Activated CD8-positive, alpha-beta T cell treated with anti-CD3 and anti-CD28 coated beads for 36 hours (primary cell): Measurements from ENCODE around the gene RPS6KC1. TPM values are rescaled to one million over a fixed set of nuclear protein-coding genes. Genes with fewer than 3 reads are reported as not detected.

Experiments used
- ATAC-seq: fragments of 200-7000 bp; cut with Tn5 transposase; one replicate; pipeline ENCODE4 v1.10.0; 2021; ENCODE audit warnings: mild to moderate bottlenecking, moderate library complexity
- CTCF ChIA-PET: fragments of 350-600 bp; sonication (Branson Sonifier 250); formaldehyde crosslinking; loops from one replicate; lab custom pipeline; 2021; ENCODE audit warnings: antibody characterized with exemption; lab: Charles Lee
- POLR2A ChIA-PET: fragments of 350-600 bp; sonication (Branson Sonifier 250); formaldehyde crosslinking; loops from one replicate; lab custom pipeline; 2021; ENCODE audit warnings: antibody characterized with exemption; lab: Charles Lee
- DNase-seq: peaks from one replicate; pipeline ENCODE4 v3.0.0-alpha.2; 2020
- H3K27ac Mint-ChIP-seq: one replicate; pipeline ENCODE4 v1.8.0; 2021; ENCODE audit warnings: mild to moderate bottlenecking, mixed read lengths
- H3K27me3 Mint-ChIP-seq: one replicate; pipeline ENCODE4 v1.8.0; 2021; ENCODE audit warnings: mixed read lengths
- H3K36me3 Mint-ChIP-seq: one replicate; pipeline ENCODE4 v1.8.0; 2021; ENCODE audit warnings: low read depth, mixed read lengths
- H3K4me1 Mint-ChIP-seq: one replicate; pipeline ENCODE4 v1.8.0; 2021; ENCODE audit warnings: low read depth, mixed read lengths
- H3K4me3 Mint-ChIP-seq: one replicate; pipeline ENCODE4 v1.8.0; 2021; ENCODE audit warnings: mild to moderate bottlenecking, moderate library complexity, mixed read lengths
- H3K9me3 Mint-ChIP-seq: one replicate; pipeline ENCODE4 v1.8.0; 2021; ENCODE audit warnings: mixed read lengths
- intact Hi-C: fragments of 100-400 bp; cut with micrococcal nuclease; formaldehyde crosslinking; loops from one replicate; pipeline ENCODE4 v1.10.0; 2022
- total RNA-seq, 2 experiments: library from RNA; stranded (reverse); gene quantifications; one replicate each; pipeline ENCODE4 v1.2.3, GENCODE V29; 2021
- TF ChIP-seq, protein P1 (sequence below): fragments of 200-600 bp; IDR thresholded peaks from one replicate; pipeline ENCODE4 v1.8.0; 2022; ENCODE audit warnings: antibody characterized with exemption, mild to moderate bottlenecking

Gene RPS6KC1
- total RNA-seq, 2 experiments from 2014 or later: 5.3 TPM

DNA sequence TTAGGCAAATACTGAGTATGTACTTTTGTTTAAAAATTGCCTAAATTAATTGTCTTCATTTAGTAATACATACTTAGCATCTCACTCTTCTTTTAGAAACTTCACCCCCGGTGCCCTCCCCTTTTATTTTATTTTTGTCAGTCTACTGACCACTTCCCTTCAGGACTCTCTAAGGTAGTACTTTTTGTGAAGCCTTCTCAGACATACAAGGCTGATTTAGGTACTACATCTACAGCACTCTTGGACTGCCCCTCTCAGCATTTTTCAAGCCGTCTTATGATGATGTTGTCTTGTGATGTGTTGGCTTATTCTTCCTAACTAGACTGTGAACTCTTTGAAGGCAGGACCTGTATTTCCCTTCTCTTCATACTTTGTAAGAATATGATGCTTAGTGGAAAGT, 24.7 kb downstream of the RPS6KC1 start:
- Mint-ChIP-seq H3K36me3 (peaks cover 7% of the 10 kb centered on the region), H3K9me3 (no peaks in the 10 kb centered on the region), H3K4me1 (peaks cover 7% of the 10 kb centered on the region), H3K27ac (no peak overlapping the region), H3K4me3 (no peak overlapping the region), H3K27me3 (no peaks in the 10 kb centered on the region)
- CTCF ChIA-PET: no interaction called here
- peak; percentile 27 for ATAC-seq
- no peak for DNase-seq
- TF ChIP-seq, protein P1, sequence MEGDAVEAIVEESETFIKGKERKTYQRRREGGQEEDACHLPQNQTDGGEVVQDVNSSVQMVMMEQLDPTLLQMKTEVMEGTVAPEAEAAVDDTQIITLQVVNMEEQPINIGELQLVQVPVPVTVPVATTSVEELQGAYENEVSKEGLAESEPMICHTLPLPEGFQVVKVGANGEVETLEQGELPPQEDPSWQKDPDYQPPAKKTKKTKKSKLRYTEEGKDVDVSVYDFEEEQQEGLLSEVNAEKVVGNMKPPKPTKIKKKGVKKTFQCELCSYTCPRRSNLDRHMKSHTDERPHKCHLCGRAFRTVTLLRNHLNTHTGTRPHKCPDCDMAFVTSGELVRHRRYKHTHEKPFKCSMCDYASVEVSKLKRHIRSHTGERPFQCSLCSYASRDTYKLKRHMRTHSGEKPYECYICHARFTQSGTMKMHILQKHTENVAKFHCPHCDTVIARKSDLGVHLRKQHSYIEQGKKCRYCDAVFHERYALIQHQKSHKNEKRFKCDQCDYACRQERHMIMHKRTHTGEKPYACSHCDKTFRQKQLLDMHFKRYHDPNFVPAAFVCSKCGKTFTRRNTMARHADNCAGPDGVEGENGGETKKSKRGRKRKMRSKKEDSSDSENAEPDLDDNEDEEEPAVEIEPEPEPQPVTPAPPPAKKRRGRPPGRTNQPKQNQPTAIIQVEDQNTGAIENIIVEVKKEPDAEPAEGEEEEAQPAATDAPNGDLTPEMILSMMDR: no peak
- POLR2A ChIA-PET: no interaction called here
- intact Hi-C loops: no loop called here

DNA sequence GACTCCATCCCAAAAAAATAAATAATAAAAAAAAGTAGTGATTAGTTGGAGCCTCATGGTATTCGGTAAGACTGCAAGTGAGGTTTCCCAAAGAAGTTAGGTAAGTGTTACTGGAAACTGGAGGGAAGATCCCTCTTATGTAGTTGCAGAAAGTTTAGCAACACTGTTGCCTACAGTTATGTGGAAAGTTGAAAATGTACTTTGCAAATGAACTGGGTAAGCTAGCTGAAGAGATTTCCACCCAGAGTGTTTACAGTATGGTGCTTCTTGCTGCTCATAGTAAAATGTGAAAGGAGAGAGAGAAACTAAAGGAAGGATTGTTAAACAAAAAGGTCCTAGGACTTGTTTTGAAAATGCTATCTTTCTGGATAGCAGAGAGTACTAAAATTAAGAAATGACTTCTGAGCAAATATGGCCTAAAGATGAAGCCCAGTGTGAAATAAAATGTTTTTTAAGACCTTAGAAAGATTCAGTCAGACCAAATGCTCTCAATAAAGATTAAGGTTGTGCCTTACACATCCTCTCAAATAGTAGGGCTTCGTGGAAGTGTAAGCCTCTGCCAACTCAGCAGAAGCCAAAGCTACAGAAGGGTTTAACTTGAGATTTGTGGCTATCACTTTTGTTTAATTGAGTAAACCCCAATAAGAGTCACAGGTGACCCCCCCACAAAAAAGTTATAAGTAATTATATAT, 31.5 kb downstream of the RPS6KC1 start:
- H3K9me3 Mint-ChIP-seq: no peaks in the 10 kb centered on the region
- peaks cover 16% of the 10 kb centered on the region for H3K4me1 Mint-ChIP-seq
- peaks cover 18% of the 10 kb centered on the region for H3K36me3 Mint-ChIP-seq
- H3K27me3 Mint-ChIP-seq: no peaks in the 10 kb centered on the region
- ATAC-seq (peak; percentile 61), DNase-seq (no peak)
- intact Hi-C loops: no loop called here
- H3K4me3 Mint-ChIP-seq: no peak overlapping the region
- peak overlapping the region; percentile 6 for H3K27ac Mint-ChIP-seq
- ChIA-PET CTCF (no interaction called here), POLR2A (interaction anchor here (0.6 kb wide), 1 partner anchor 42 kb away, joined by 3 read pairs; no protein-coding TSS in a partner anchor)
- TF ChIP-seq, protein P1: no peak

DNA sequence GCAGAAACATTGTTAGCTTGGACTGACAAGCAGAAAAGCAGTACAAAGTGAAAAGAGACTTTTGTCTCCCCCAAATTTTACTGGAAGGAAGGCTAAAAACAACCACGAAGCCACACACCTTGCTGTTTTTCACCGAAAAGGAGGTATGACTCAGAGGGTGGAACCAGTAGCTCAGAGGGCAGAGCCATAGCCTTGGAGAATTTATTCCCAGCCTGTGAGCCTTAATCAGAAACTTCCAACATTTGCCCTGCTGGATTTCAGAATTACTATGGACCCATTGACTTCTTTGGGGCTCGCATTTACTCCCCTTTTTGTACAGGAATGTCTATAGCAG, 32.0 kb downstream of the RPS6KC1 start:
- DNase-seq (peak; percentile 20), ATAC-seq (peak; percentile 76)
- Mint-ChIP-seq H3K9me3 (no peaks in the 10 kb centered on the region), H3K4me3 (no peak overlapping the region), H3K27ac (no peak overlapping the region), H3K4me1 (peaks cover 16% of the 10 kb centered on the region), H3K27me3 (no peaks in the 10 kb centered on the region), H3K36me3 (peaks cover 22% of the 10 kb centered on the region)
- intact Hi-C loops: no loop called here
- TF ChIP-seq, protein P1: no peak
- ChIA-PET POLR2A (interaction anchor here (0.6 to 0.7 kb wide), 2 partner anchors 8 to 116 kb away, joined by 3 read pairs; no protein-coding TSS in a partner anchor), CTCF (no interaction called here)

DNA sequence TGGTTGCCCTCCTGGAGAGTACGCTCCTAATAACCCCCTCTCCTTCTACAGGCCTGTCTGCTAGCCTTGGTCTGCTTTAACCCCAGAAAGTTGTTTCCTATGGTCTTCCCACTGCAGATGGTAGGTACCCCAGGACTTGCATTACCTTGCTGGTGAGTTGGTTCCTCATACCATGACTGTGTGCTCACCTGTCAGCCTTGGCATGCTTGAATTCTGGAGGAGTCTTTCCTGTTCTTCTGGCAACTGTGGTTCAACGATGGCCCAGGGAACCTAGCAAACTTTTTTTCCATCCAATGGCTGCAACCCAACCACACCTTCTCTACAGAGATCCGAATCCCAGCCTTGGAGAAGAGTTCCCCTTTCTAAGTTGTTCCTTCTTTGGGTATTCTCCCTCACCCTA, 36.9 kb downstream of the RPS6KC1 start:
- intact Hi-C loops: no loop called here
- peaks cover 11% of the 10 kb centered on the region for H3K4me1 Mint-ChIP-seq
- DNase-seq (no peak), ATAC-seq (no peak)
- TF ChIP-seq, protein P1: no peak
- CTCF ChIA-PET: no interaction called here
- POLR2A ChIA-PET: no interaction called here
- no peaks in the 10 kb centered on the region for H3K27me3 Mint-ChIP-seq
- H3K36me3 Mint-ChIP-seq: peaks cover 17% of the 10 kb centered on the region
- no peaks in the 10 kb centered on the region for H3K9me3 Mint-ChIP-seq
- no peak overlapping the region for H3K4me3 Mint-ChIP-seq
- H3K27ac Mint-ChIP-seq: no peak overlapping the region

DNA sequence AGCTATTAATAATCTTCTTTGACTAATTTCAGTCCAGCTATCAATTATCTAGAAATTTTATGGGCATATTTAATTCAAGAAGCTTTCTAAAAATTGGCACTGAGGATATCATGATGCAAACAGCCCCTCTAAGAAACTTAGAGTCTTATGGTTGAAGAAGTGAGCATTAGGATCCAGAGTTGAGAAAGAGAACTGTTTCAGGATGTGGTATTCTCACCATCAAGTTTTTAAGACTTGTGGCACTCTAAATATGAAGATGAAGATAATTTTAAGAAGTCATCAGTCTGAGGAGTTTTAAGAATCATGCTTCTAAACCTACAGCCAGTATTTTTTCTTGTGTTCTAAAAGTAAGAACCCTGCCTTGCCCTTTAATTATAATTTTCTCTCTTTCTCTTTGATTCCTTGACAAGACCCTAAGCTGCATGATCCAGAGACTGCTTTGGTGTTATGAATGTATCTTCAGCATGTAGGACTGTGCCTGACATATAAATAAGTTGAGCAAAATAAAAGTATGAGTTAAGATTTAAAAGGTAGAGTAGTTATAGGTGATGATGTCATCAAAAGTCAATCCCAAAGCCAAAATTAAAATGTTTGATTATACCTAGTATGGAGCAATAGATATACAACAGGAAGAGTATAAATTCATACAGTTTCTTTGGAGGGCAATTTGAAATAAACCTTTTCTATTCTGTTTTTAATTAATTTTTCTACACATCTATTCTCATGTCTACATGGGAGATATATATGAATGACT, 39.1 kb downstream of the RPS6KC1 start:
- POLR2A ChIA-PET: no interaction called here
- Mint-ChIP-seq H3K4me3 (no peak overlapping the region), H3K9me3 (no peaks in the 10 kb centered on the region), H3K27me3 (no peaks in the 10 kb centered on the region), H3K27ac (no peak overlapping the region), H3K4me1 (peaks cover 5% of the 10 kb centered on the region), H3K36me3 (peaks cover 13% of the 10 kb centered on the region)
- DNase-seq (no peak), ATAC-seq (no peak)
- intact Hi-C loops: no loop called here
- TF ChIP-seq, protein P1: no peak
- CTCF ChIA-PET: no interaction called here
